AG04449 (cell line): Measurements from ENCODE around the gene ROBO1.
A peak's percentile ranks its signal among the peaks of the same experiment; 100 is the strongest.

Experiments used
- CTCF ChIA-PET: fragments of 350-600 bp; formaldehyde crosslinking; extraction: SDS; loops from one replicate; lab custom pipeline; 2021; ENCODE audit warnings: antibody characterized with exemption; lab: Yijun Ruan, JAX
- POLR2A ChIA-PET: fragments of 400-600, 350-600 bp; formaldehyde crosslinking; extraction: SDS; loops from one replicate; lab custom pipeline; 2020; ENCODE audit warnings: antibody characterized with exemption, inconsistent platforms; lab: Yijun Ruan, JAX
- DNase-seq: peaks from one replicate; pipeline ENCODE4 v3.0.0-alpha.2; 2010; ENCODE audit warnings: low read depth, low spot score
- H3K4me3 ChIP-seq: 2 replicates; pipeline ENCODE4 v1.5.1; 2011; ENCODE audit warnings: low read depth, mild to moderate bottlenecking, control low read depth, low read length
- TF ChIP-seq, protein P1 (sequence below): IDR thresholded peaks from one replicate; pipeline ENCODE4 v1.5.1; 2011; ENCODE audit warnings: mild to moderate bottlenecking, moderate library complexity, low read length, control low read depth, inconsistent platforms; ENCODE audit not compliant: insufficient read depth; ENCODE audit errors: missing control alignments

Gene ROBO1

DNA sequence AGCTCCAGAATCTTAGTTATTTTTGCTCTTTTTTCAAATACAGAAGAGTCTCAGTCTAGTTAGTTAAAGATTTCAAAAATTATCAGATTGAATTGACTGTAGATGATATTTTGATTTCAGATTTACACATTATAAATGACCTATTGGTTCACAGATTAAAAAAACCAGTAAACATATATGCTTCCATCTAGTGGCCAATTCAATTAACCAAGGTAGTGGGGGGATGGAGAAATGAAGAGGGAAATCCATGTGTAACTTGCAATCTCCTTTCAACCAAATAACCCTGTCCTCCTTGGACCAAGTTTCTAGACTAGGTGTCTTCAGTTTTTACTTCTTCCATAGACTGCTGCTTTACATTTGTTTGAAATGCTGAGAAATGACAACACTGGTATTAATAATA lies 789.8 kb downstream of the ROBO1 start:
- TF ChIP-seq, protein P1, sequence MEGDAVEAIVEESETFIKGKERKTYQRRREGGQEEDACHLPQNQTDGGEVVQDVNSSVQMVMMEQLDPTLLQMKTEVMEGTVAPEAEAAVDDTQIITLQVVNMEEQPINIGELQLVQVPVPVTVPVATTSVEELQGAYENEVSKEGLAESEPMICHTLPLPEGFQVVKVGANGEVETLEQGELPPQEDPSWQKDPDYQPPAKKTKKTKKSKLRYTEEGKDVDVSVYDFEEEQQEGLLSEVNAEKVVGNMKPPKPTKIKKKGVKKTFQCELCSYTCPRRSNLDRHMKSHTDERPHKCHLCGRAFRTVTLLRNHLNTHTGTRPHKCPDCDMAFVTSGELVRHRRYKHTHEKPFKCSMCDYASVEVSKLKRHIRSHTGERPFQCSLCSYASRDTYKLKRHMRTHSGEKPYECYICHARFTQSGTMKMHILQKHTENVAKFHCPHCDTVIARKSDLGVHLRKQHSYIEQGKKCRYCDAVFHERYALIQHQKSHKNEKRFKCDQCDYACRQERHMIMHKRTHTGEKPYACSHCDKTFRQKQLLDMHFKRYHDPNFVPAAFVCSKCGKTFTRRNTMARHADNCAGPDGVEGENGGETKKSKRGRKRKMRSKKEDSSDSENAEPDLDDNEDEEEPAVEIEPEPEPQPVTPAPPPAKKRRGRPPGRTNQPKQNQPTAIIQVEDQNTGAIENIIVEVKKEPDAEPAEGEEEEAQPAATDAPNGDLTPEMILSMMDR: peak; percentile 40
- CTCF ChIA-PET: interaction anchor here (0.6 to 3.7 kb wide), 14 partner anchors 9 to 321 kb away, joined by 3 to 31 read pairs (median 4); no protein-coding TSS in a partner anchor
- H3K4me3 ChIP-seq: no peak overlapping the region
- POLR2A ChIA-PET: no interaction called here
- DNase-seq: no peak

DNA sequence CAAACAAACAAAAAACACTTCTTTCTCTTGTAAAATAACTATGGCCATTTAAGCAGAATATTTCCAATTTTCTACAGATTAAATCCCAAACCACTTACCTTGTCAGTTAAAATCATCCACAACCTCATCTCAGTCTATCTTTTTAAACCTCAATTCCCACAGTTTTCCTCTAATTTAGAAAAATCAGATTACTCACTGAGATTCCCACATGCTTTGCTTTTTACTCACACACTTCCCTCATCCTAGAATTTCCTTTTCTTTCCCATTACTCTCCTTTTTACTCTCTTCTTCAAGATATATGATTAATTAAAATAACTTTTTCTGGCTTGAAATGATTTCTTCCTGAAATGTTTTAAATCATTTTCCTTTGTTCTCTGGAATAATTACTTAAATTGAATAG lies 790.7 kb downstream of the ROBO1 start:
- TF ChIP-seq, protein P1: no peak
- H3K4me3 ChIP-seq: no peak overlapping the region
- ChIA-PET CTCF (interaction anchor here (0.7 to 3.7 kb wide), 7 partner anchors 8 to 319 kb away, joined by 3 to 31 read pairs (median 5); no protein-coding TSS in a partner anchor), POLR2A (no interaction called here)
- no peak for DNase-seq

GRCh38 chr3:78976200-78976599 lies 791.6 kb downstream of the ROBO1 start:
- H3K4me3 ChIP-seq: no peak overlapping the region
- no peak for DNase-seq
- ChIA-PET CTCF (no interaction called here), POLR2A (no interaction called here)
- TF ChIP-seq, protein P1: no peak

- CTCF ChIA-PET: interaction anchor here (0.9 to 1.3 kb wide), 3 partner anchors 45 to 313 kb away, joined by 3 to 4 read pairs (median 3); no protein-coding TSS in a partner anchor
- POLR2A ChIA-PET: no interaction called here
- H3K4me3 ChIP-seq: no peak overlapping the region
- DNase-seq: no peak
- TF ChIP-seq, protein P1: no peak
Measured at GRCh38 chr3:78974181-78974790, 793.5 kb downstream of the ROBO1 start.

DNA sequence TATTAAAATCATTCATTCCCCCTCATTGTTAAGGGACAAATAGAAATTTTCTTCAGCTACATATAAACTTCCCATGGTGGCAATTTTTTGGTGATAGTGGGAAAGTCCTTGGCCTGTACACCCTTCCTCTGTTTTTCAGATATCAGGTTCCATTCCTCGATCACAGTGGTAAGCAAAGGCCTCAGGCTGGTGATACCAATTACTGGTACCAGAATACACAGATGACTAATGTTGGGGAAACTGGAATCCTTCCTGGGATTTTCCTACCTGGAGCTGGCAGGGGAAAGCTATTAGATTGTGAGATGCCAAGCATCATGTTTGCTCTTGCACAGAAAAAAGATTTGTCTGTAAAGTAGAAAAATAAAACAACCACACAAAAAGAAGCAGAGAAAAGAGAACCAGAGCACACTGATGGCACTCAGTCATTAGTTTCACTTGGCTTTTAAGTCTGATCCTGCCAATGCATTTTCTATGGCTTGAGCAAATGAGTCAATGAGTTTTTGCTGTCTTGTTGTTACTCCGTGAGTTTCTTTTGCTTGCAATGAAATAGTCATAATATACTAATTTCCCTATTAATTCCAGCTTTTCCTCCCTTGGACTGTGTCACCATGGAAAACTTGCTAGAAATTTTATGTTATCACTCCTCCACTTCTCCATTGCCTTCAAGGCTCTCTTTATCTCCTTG lies 795.0 kb downstream of the ROBO1 start:
- ChIA-PET POLR2A (interaction anchor here (0.5 kb wide), 1 partner anchor 11 kb away, joined by 3 read pairs; no protein-coding TSS in a partner anchor), CTCF (interaction anchor here (1.0 to 1.7 kb wide), 2 partner anchors 16 to 312 kb away, joined by 4 to 7 read pairs; no protein-coding TSS in a partner anchor)
- H3K4me3 ChIP-seq: no peak overlapping the region
- no peak for DNase-seq
- TF ChIP-seq, protein P1: no peak

DNA sequence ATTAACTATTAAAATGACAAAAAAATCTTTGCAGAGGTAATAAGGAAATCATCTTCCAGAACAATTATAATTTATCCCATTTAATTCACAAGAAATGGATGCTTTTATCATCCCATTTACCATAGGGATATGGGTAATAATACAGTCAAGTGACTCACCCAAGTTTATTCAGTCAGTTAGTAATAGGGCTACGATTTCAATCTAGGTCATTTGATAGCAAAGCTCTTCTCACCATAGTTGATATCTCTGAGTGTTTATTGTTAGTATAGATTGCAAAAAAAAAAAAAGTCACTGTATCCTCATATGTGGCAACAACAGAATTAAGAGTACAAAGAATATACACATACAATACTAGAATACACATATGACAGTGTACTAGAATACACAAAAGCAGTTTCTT lies 797.1 kb downstream of the ROBO1 start:
- no peak for DNase-seq
- TF ChIP-seq, protein P1: no peak
- H3K4me3 ChIP-seq: no peak overlapping the region
- CTCF ChIA-PET: no interaction called here
- POLR2A ChIA-PET: no interaction called here
